Liver (tissue), 9 donors: Measurements from ENCODE around the gene KCNIP1. TPM values are rescaled to one million over a fixed set of nuclear protein-coding genes. Genes with fewer than 3 reads are reported as not detected.

Experiments
- DNase-seq: peaks from one replicate; pipeline ENCODE4 v3.0.0-alpha.2; 2017; ENCODE audit warnings: low spot score
- H3K27ac ChIP-seq, 2 donors: one replicate each; pipeline ENCODE4 v1.7.0; 2013; ENCODE audit warnings: inconsistent platforms in 2 of 2, low read length in 2 of 2, control low read depth in 1 of 2, low read depth in 1 of 2, mild to moderate bottlenecking in 1 of 2
- H3K27me3 ChIP-seq, 4 donors: one replicate each; pipeline versions ENCODE4 v1.6.1 to v1.7.0; 2013; ENCODE audit warnings: low read length in 3 of 4, inconsistent platforms in 1 of 4, mild to moderate bottlenecking in 1 of 4, moderate library complexity in 1 of 4; ENCODE audit not compliant: control insufficient read depth in 4 of 4, insufficient read depth in 4 of 4
- H3K36me3 ChIP-seq, 4 donors: one replicate each; pipeline versions ENCODE4 v1.6.1 to v1.7.0; 2013; ENCODE audit warnings: low read length in 3 of 4, mild to moderate bottlenecking in 3 of 4, low read depth in 1 of 4, moderate library complexity in 1 of 4; ENCODE audit not compliant: control insufficient read depth in 4 of 4, insufficient read depth in 3 of 4
- H3K4me1 ChIP-seq, 4 donors: one replicate each; pipeline versions ENCODE4 v1.6.1 to v1.7.0; 2013; ENCODE audit warnings: low read length in 3 of 4, mild to moderate bottlenecking in 3 of 4, moderate library complexity in 1 of 4; ENCODE audit not compliant: control insufficient read depth in 4 of 4, insufficient read depth in 4 of 4
- H3K4me3 ChIP-seq, 3 donors: one replicate each; pipeline versions ENCODE4 v1.6.1 to v1.7.0; 2013; ENCODE audit warnings: low read length in 3 of 3, control low read depth in 1 of 3, low read depth in 1 of 3, mild to moderate bottlenecking in 1 of 3
- H3K9ac ChIP-seq, 2 donors: one replicate each; pipeline ENCODE4 v1.7.0; 2013; ENCODE audit warnings: low read length in 2 of 2, mild to moderate bottlenecking in 2 of 2, moderate library complexity in 2 of 2, control low read depth in 1 of 2, low read depth in 1 of 2
- H3K9me3 ChIP-seq, 4 donors: one replicate each; pipeline versions ENCODE4 v1.6.1 to v1.7.0; 2013; ENCODE audit warnings: low read length in 3 of 4; ENCODE audit not compliant: control insufficient read depth in 4 of 4
- ATF3 ChIP-seq: IDR thresholded peaks from 2 replicates; pipeline ENCODE4 v1.6.1; 2016; ENCODE audit warnings: antibody characterized with exemption
- CTCF ChIP-seq: fragments of 150-350 bp; IDR thresholded peaks from 2 replicates; pipeline ENCODE4 v1.5.1; 2017; ENCODE audit warnings: improper control_type of control experiment, low read depth, low read length; ENCODE audit not compliant: missing input control
- EGR1 ChIP-seq, 2 donors: IDR thresholded peaks; 2 replicates each; pipeline ENCODE4 v1.6.1; 2016 to 2018; ENCODE audit warnings: antibody characterized with exemption in 2 of 2, low read depth in 2 of 2
- FOXA1 ChIP-seq: IDR thresholded peaks from 2 replicates; pipeline ENCODE4 v1.6.1; 2016; ENCODE audit warnings: antibody characterized with exemption
- FOXA2 ChIP-seq: IDR thresholded peaks from 2 replicates; pipeline ENCODE4 v1.6.1; 2016; ENCODE audit warnings: antibody characterized with exemption
- GABPA ChIP-seq, 2 donors: IDR thresholded peaks in 1 of 2; conservative IDR thresholded peaks in 1 of 2; 2 replicates each; pipeline ENCODE4 v1.6.1; 2016; ENCODE audit warnings: antibody characterized with exemption in 2 of 2, mild to moderate bottlenecking in 1 of 2, moderate library complexity in 1 of 2
- HNF4A ChIP-seq, 2 donors: conservative IDR thresholded peaks; 2 replicates each; pipeline ENCODE4 v1.6.1; 2016; ENCODE audit warnings: antibody characterized with exemption in 2 of 2, mild to moderate bottlenecking in 2 of 2
- HNF4G ChIP-seq: IDR thresholded peaks from 2 replicates; pipeline ENCODE4 v1.6.1; 2016; ENCODE audit warnings: antibody characterized with exemption
- JUND ChIP-seq, 2 donors: IDR thresholded peaks; 2 replicates each; pipeline ENCODE4 v1.6.1; 2016; ENCODE audit warnings: antibody characterized with exemption in 2 of 2
- MAX ChIP-seq: IDR thresholded peaks from 2 replicates; pipeline ENCODE4 v1.6.1; 2016; ENCODE audit warnings: antibody characterized with exemption
- NR2F2 ChIP-seq: IDR thresholded peaks from 2 replicates; pipeline ENCODE4 v1.6.1; 2016; ENCODE audit warnings: antibody characterized with exemption
- RAD21 ChIP-seq, 2 donors: IDR thresholded peaks; 2 replicates each; pipeline ENCODE4 v1.6.1; 2016; ENCODE audit warnings: antibody characterized with exemption in 2 of 2, mild to moderate bottlenecking in 2 of 2
- REST ChIP-seq: IDR thresholded peaks from 2 replicates; pipeline ENCODE4 v1.6.1; 2016; ENCODE audit warnings: antibody characterized with exemption, mild to moderate bottlenecking
- RXRA ChIP-seq, 2 donors: IDR thresholded peaks; 2 replicates each; pipeline ENCODE4 v1.6.1; 2017 to 2018; ENCODE audit warnings: antibody characterized with exemption in 2 of 2, mild to moderate bottlenecking in 1 of 2
- SP1 ChIP-seq: IDR thresholded peaks from 2 replicates; pipeline ENCODE4 v1.6.1; 2018; ENCODE audit warnings: antibody characterized with exemption, mild to moderate bottlenecking
- TAF1 ChIP-seq: conservative IDR thresholded peaks from 2 replicates; pipeline ENCODE4 v1.6.1; 2016; ENCODE audit warnings: antibody characterized with exemption, mild to moderate bottlenecking
- ZBTB33 ChIP-seq: IDR thresholded peaks from 2 replicates; pipeline ENCODE4 v1.6.1; 2016; ENCODE audit warnings: antibody characterized with exemption
- WGBS: extraction: QIAGEN DNeasy Blood & Tissue Kit; methylation state at CpG from one replicate; pipeline ENCODE4 v1.1.7; 2013; 5-methylcytosine and 5-hydroxymethylcytosine counted together
- polyA plus RNA-seq, 2 donors: library from polyadenylated mRNA; stranded (reverse) in 1 of 2; unstranded in 1 of 2; fragments of 200-250 nt in 1 of 2; fragments of >200 nt in 1 of 2; fragmentation: Nextera tagmentation in 1 of 2; extraction: Ambion mirVana in 1 of 2; gene quantifications; one replicate each; pipeline versions ENCODE4 v1.2.1 to v1.2.3, GENCODE V29; 2013 to 2015
- total RNA-seq, 2 donors: library from RNA; depleted of rRNA; stranded (reverse); fragments of >200 nt; gene quantifications; one replicate each; pipeline ENCODE4 v1.2.3, GENCODE V29; 2014
- donor health status: healthy.
- donor health status: healthy.
- donor health status: healthy.
- donor health status: healthy.
- donor health status: healthy.

The KCNIP1 gene
- total and polyA plus RNA-seq, 4 donors: 0.08 to 0.23 TPM; not detected in 2

- DNase-seq: no peak
- H3K27me3 ChIP-seq: peaks cover 0 to 7% (median 0%) of the 10 kb centered on the region in 4 donors
- no peak overlapping the region for H3K4me3 ChIP-seq
- TF ChIP-seq RXRA (IDR thresholded peaks at IDR 0.05) (no peak), GABPA (IDR thresholded peaks at IDR 0.05 in 1 of 2, conservative IDR thresholded peaks at IDR 0.05 in 1 of 2) (no peak), HNF4G (no peak), NR2F2 (no peak), ATF3 (no peak), EGR1 (IDR thresholded peaks at IDR 0.05; ENCODE audit: low read depth in 2 of 2) (no peak), FOXA1 (no peak), RAD21 (IDR thresholded peaks at IDR 0.05) (no peak), FOXA2 (no peak), JUND (IDR thresholded peaks at IDR 0.05) (no peak), REST (no peak), HNF4A (conservative IDR thresholded peaks at IDR 0.05) (no peak), SP1 (no peak), CTCF (no peak), MAX (no peak)
- H3K36me3 ChIP-seq: no peaks in the 10 kb centered on the region
- peaks cover 0 to 10% (median 7%) of the 10 kb centered on the region in 4 donors for H3K9me3 ChIP-seq
- no peak overlapping the region for H3K9ac ChIP-seq
- H3K4me1 ChIP-seq: no peaks in the 10 kb centered on the region
- 82% methylated on average over 1 of the region's 1 CpG for WGBS
- H3K27ac ChIP-seq: no peak overlapping the region
These were observed 69.8 kb downstream of the KCNIP1 start for GRCh38 chr5:170573660-170574059.

- no peak for DNase-seq
- Histone ChIP-seq H3K9ac (no peak overlapping the region), H3K4me3 (no peak overlapping the region), H3K27me3 (peaks cover 0 to 6% (median 0%) of the 10 kb centered on the region in 4 donors), H3K27ac (no peak overlapping the region), H3K4me1 (no peaks in the 10 kb centered on the region), H3K9me3 (peaks cover 0 to 21% (median 10%) of the 10 kb centered on the region in 4 donors), H3K36me3 (no peaks in the 10 kb centered on the region)
- 77% methylated on average over 11 of the region's 11 CpGs for WGBS
- TF ChIP-seq HNF4A (conservative IDR thresholded peaks at IDR 0.05) (no peak), TAF1 (no peak), RAD21 (IDR thresholded peaks at IDR 0.05) (no peak), ZBTB33 (no peak), HNF4G (no peak), GABPA (IDR thresholded peaks at IDR 0.05 in 1 of 2, conservative IDR thresholded peaks at IDR 0.05 in 1 of 2) (no peak), ATF3 (no peak), CTCF (no peak), NR2F2 (no peak)
These were observed 73.0 kb downstream of the KCNIP1 start for GRCh38 chr5:170576602-170577535.
